ENCODE results near the gene PARD3. TPM values are rescaled to one million over a fixed set of nuclear protein-coding genes. Genes with fewer than 3 reads are reported as not detected.

The PARD3 gene
- total RNA-seq, 1 experiment from 2014 or later, result 154 TPM

GRCh38 chr10:34397324-34397723 is 417.8 kb downstream of the PARD3 start:
- no peak overlapping the region for H2AFZ ChIP-seq (ENCODE audit: low read length)
- no peaks in the 10 kb centered on the region for H3K27me3 ChIP-seq (ENCODE audit: low read length)
- no peak overlapping the region for H3K4me2 ChIP-seq (ENCODE audit: low read length)
- no TSS peak for BruUV-seq (replicated peaks)
- no peaks in the 10 kb centered on the region for H3K4me1 ChIP-seq (ENCODE audit: insufficient read depth, low read length)
- intact Hi-C loops (cut with micrococcal nuclease), result no loop called here
- no peak overlapping the region for H3K9ac ChIP-seq (ENCODE audit: low read length)
- H3K4me3 ChIP-seq (ENCODE audit: low read length), result no peak overlapping the region
- no peak overlapping the region for H3K27ac ChIP-seq (ENCODE audit: low read length)
- no peaks in the 10 kb centered on the region for H3F3A ChIP-seq (ENCODE audit: low read length, unreplicated experiment)
- H3K9me2 ChIP-seq (replicated peaks; ENCODE audit: low read length), result no peaks in the 10 kb centered on the region
- no peak for ATAC-seq
- H3K36me3 ChIP-seq (ENCODE audit: low read depth, low read length), result no peaks in the 10 kb centered on the region
- no peaks in the 10 kb centered on the region for H3K9me3 ChIP-seq (ENCODE audit: low read length)
- ChIA-PET POLR2A (ENCODE audit: unreplicated experiment) (no interaction called here), CTCF (interaction anchor here (0.5 kb wide), 1 partner anchor 241 kb away, joined by 3 read pairs; no protein-coding TSS in a partner anchor)
- H3K79me2 ChIP-seq (ENCODE audit: low read length), result no peaks in the 10 kb centered on the region
- no peak for DNase-seq
- TF ChIP-seq EZH2 (IDR thresholded peaks at IDR 0.05; ENCODE audit: low read length, unreplicated experiment), result no peak
- no peak for TF ChIP-seq CTCF (conservative IDR thresholded peaks at IDR 0.05; ENCODE audit: low read depth, low read length)
- H4K20me1 ChIP-seq (ENCODE audit: low read length), result no peaks in the 10 kb centered on the region

GRCh38 chr10:34396663-34397062 is 418.4 kb downstream of the PARD3 start:
- no peak overlapping the region for H3K4me3 ChIP-seq (ENCODE audit: low read length)
- no peak for DNase-seq
- ATAC-seq, result no peak
- H3K9me3 ChIP-seq (ENCODE audit: low read length), result no peaks in the 10 kb centered on the region
- no peaks in the 10 kb centered on the region for H3F3A ChIP-seq (ENCODE audit: low read length, unreplicated experiment)
- no peaks in the 10 kb centered on the region for H3K9me2 ChIP-seq (replicated peaks; ENCODE audit: low read length)
- H3K9ac ChIP-seq (ENCODE audit: low read length), result no peak overlapping the region
- no peaks in the 10 kb centered on the region for H3K36me3 ChIP-seq (ENCODE audit: low read depth, low read length)
- H3K79me2 ChIP-seq (ENCODE audit: low read length), result no peaks in the 10 kb centered on the region
- no peak overlapping the region for H3K4me2 ChIP-seq (ENCODE audit: low read length)
- ChIA-PET CTCF (interaction anchor here (0.5 kb wide), 1 partner anchor 242 kb away, joined by 3 read pairs; no protein-coding TSS in a partner anchor), POLR2A (ENCODE audit: unreplicated experiment) (interaction anchor here (0.6 kb wide), 2 partner anchors 597 to 1057 kb away, joined by 7 read pairs; no protein-coding TSS in a partner anchor)
- intact Hi-C loops (cut with micrococcal nuclease), result no loop called here
- no peaks in the 10 kb centered on the region for H3K4me1 ChIP-seq (ENCODE audit: insufficient read depth, low read length)
- no peak overlapping the region for H3K27ac ChIP-seq (ENCODE audit: low read length)
- no peak for TF ChIP-seq EZH2phosphoT487 (IDR thresholded peaks at IDR 0.05; ENCODE audit: borderline replicate concordance, low read length)
- no peak for TF ChIP-seq EZH2 (IDR thresholded peaks at IDR 0.05; ENCODE audit: low read length, unreplicated experiment)
- TF ChIP-seq CTCF (conservative IDR thresholded peaks at IDR 0.05; ENCODE audit: low read depth, low read length), result no peak
- H4K20me1 ChIP-seq (ENCODE audit: low read length), result no peaks in the 10 kb centered on the region
- H3K27me3 ChIP-seq (ENCODE audit: low read length), result no peaks in the 10 kb centered on the region
- H2AFZ ChIP-seq (ENCODE audit: low read length), result no peak overlapping the region
- no TSS peak for BruUV-seq (replicated peaks)

- Histone ChIP-seq H3K27ac (ENCODE audit: low read length) (no peak overlapping the region), H3K4me3 (ENCODE audit: low read length) (no peak overlapping the region), H3K9ac (ENCODE audit: low read length) (no peak overlapping the region), H3K9me3 (ENCODE audit: low read length) (no peaks in the 10 kb centered on the region), H3K27me3 (ENCODE audit: low read length) (no peaks in the 10 kb centered on the region), H3K79me2 (ENCODE audit: low read length) (no peaks in the 10 kb centered on the region), H3K4me1 (ENCODE audit: insufficient read depth, low read length) (no peaks in the 10 kb centered on the region), H3F3A (ENCODE audit: low read length, unreplicated experiment) (no peaks in the 10 kb centered on the region), H4K20me1 (ENCODE audit: low read length) (no peaks in the 10 kb centered on the region), H3K9me2 (replicated peaks; ENCODE audit: low read length) (no peaks in the 10 kb centered on the region), H2AFZ (ENCODE audit: low read length) (no peak overlapping the region), H3K4me2 (ENCODE audit: low read length) (no peak overlapping the region), H3K36me3 (ENCODE audit: low read depth, low read length) (no peaks in the 10 kb centered on the region)
- TF ChIP-seq CTCF (conservative IDR thresholded peaks at IDR 0.05; ENCODE audit: low read depth, low read length), result no peak
- TF ChIP-seq EZH2 (IDR thresholded peaks at IDR 0.05; ENCODE audit: low read length, unreplicated experiment), result no peak
- TF ChIP-seq EZH2phosphoT487 (IDR thresholded peaks at IDR 0.05; ENCODE audit: borderline replicate concordance, low read length), result no peak
- intact Hi-C loops (cut with micrococcal nuclease), result no loop called here
- ChIA-PET POLR2A (ENCODE audit: unreplicated experiment) (no interaction called here), CTCF (interaction anchor here (0.6 kb wide), 1 partner anchor 126 kb away, joined by 3 read pairs; no protein-coding TSS in a partner anchor)
- ATAC-seq (peak; percentile 45; the same call in 1 of the 2 replicates), DNase-seq (peak; percentile 30)
- TSS peak; percentile 7 for BruUV-seq (replicated peaks)
These were observed 422.4 kb downstream of the PARD3 start for GRCh38 chr10:34392641-34393170.
